Subcutaneous abdominal adipose tissue (tissue), 5 donors: ENCODE data around the gene PLEKHG5.
"Not testable (repeated sequence)": the region's sequence is repeated elsewhere in the genome, so short reads cannot be mapped to it uniquely, and the experiment has no call there.

ENCODE experiments used
- H3K27ac ChIP-seq: one replicate; pipeline ENCODE4 v1.7.0; 2013; ENCODE audit warnings: low read depth, mild to moderate bottlenecking, inconsistent platforms, low read length, moderate library complexity
- H3K27me3 ChIP-seq, 5 donors: one replicate each; pipeline ENCODE4 v1.7.0; 2013; ENCODE audit warnings: low read length in 5 of 5, inconsistent platforms in 1 of 5; ENCODE audit not compliant: control insufficient read depth in 5 of 5, insufficient read depth in 4 of 5
- H3K36me3 ChIP-seq, 5 donors: one replicate each; pipeline ENCODE4 v1.7.0; 2013; ENCODE audit warnings: low read length in 5 of 5; ENCODE audit not compliant: control insufficient read depth in 5 of 5, insufficient read depth in 5 of 5
- H3K4me1 ChIP-seq, 5 donors: one replicate each; pipeline ENCODE4 v1.7.0; 2013; ENCODE audit warnings: low read length in 5 of 5, mild to moderate bottlenecking in 3 of 5, moderate library complexity in 1 of 5; ENCODE audit not compliant: control insufficient read depth in 5 of 5, insufficient read depth in 5 of 5
- H3K4me3 ChIP-seq, 5 donors: one replicate each; pipeline ENCODE4 v1.7.0; 2013; ENCODE audit warnings: low read length in 5 of 5, low read depth in 1 of 5
- H3K9ac ChIP-seq, 5 donors: one replicate each; pipeline ENCODE4 v1.7.0; 2013; ENCODE audit warnings: low read length in 5 of 5, mild to moderate bottlenecking in 4 of 5, moderate library complexity in 3 of 5
- H3K9me3 ChIP-seq, 5 donors: one replicate each; pipeline ENCODE4 v1.7.0; 2013; ENCODE audit warnings: low read length in 5 of 5; ENCODE audit not compliant: control insufficient read depth in 5 of 5
- donor health status: healthy.
- donor health status: healthy.
- donor health status: healthy.
- donor health status: healthy.
- donor health status: healthy.

PLEKHG5 gene

DNA sequence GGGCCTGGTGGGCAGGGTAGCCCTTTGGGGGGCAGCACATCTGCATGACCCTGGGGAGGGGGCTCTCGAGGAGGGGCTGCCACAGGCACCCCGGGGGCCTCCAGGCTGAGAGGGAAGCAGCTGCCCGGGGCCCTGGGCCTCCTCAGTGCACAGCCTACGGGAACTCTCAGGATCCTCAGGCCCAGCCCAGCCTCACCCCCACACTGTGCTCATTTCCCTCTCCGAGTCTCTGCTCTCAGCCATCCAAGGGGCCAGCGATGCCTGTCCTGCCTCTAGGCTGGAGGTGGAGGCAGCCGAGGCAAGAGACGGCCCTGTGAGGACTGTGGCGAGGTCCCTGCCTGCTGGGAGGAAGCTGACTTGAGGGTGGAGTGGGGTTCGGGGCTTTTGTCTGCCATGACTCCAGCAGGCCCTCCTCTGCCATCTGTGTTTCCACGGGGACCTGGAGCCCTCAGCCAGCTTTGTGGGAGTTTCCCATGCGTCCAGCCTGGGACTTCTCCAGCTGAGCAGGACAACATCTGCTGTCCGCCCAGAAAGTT, 7.2 kb upstream of the PLEKHG5 start:
- H3K27me3 ChIP-seq, result peaks cover 0 to 3% (median 0%) of the 10 kb centered on the region in 5 donors
- peak overlapping the region; percentile 46 for H3K27ac ChIP-seq

GRCh38 chr1:6497867-6498575, 6.6 kb upstream of the PLEKHG5 start:
- H3K4me1 ChIP-seq, result peaks cover 17 to 88% (median 71%) of the 10 kb centered on the region in 5 donors
- peak overlapping the region; percentile 46 for H3K27ac ChIP-seq
- no peaks in the 10 kb centered on the region for H3K36me3 ChIP-seq
- peak overlapping the region in 4 of 5 donors; percentile 56 to 77 (median 69) for H3K4me3 ChIP-seq
- no peaks in the 10 kb centered on the region for H3K9me3 ChIP-seq
- peak overlapping the region in 3 of 5 donors; percentile 51 to 70 (median 61) for H3K9ac ChIP-seq
- peaks cover 0 to 3% (median 0%) of the 10 kb centered on the region in 5 donors for H3K27me3 ChIP-seq

More for the DNA sequence above, 7.2 kb upstream of the PLEKHG5 start:
- H3K4me3 ChIP-seq, result no peak overlapping the region
- peaks cover 17 to 83% (median 73%) of the 10 kb centered on the region in 5 donors for H3K4me1 ChIP-seq
- H3K9me3 ChIP-seq, result no peaks in the 10 kb centered on the region
- no peaks in the 10 kb centered on the region for H3K36me3 ChIP-seq
- peak overlapping the region in 2 of 5 donors; percentile 16 to 70 for H3K9ac ChIP-seq

- H3K4me3 ChIP-seq, result peak overlapping the region in 4 of 5 donors; percentile 58 to 77 (median 69)
- no peaks in the 10 kb centered on the region for H3K9me3 ChIP-seq
- H3K36me3 ChIP-seq, result no peaks in the 10 kb centered on the region
- peak overlapping the region in 3 of 5 donors; percentile 55 to 64 (median 61) for H3K9ac ChIP-seq
- peaks cover 17 to 88% (median 70%) of the 10 kb centered on the region in 5 donors for H3K4me1 ChIP-seq
- no peak overlapping the region for H3K27ac ChIP-seq
- peaks cover 0 to 3% (median 0%) of the 10 kb centered on the region in 5 donors for H3K27me3 ChIP-seq
Observed at GRCh38 chr1:6497215-6497866, 5.9 kb upstream of the PLEKHG5 start.

DNA sequence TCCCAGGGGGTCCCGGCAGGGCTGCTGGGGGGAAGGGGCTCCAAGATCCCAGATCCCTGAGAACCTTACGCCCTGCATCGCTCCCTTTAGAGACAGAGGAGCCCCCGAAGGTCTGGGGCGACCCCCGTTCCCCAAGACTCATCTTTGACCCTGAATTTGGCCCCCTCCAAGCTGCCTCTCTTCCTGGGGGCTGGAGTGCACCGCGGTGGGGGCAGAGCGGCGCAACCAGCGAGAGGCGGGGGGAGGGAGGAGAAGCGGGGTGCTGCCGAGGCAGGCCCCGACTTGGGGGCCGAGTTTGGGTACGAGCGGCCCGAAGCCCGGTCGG, 5.4 kb upstream of the PLEKHG5 start:
- Histone ChIP-seq H3K36me3 (no peaks in the 10 kb centered on the region), H3K27me3 (peaks cover 0 to 3% (median 0%) of the 10 kb centered on the region in 5 donors), H3K9ac (peak overlapping the region in 3 of 5 donors; percentile 3 to 64 (median 55)), H3K4me1 (peaks cover 13 to 88% (median 70%) of the 10 kb centered on the region in 5 donors), H3K4me3 (peak overlapping the region; percentile 45 to 63 (median 55)), H3K9me3 (no peaks in the 10 kb centered on the region), H3K27ac (no peak overlapping the region)

DNA sequence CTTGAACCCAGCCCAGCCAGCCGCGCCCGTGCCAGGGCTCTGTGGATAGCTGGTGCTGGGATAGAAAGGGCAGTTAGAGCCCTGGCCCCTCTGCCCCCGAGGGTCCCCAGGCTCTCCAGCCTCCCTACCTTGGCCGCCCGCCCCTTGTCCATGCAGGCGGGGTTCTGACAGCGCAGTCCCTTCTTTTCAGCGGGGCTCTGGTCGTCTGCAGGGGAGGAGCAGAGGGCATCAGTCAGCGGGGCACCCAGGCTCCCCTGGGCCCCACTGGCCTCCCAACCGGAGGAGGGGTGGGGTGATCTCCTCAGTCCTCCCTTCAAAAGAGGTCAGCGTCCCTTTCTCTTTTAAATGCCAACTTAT, 4.9 kb upstream of the PLEKHG5 start:
- no peaks in the 10 kb centered on the region for H3K9me3 ChIP-seq
- peaks cover 8 to 87% (median 70%) of the 10 kb centered on the region in 5 donors for H3K4me1 ChIP-seq
- peak overlapping the region; percentile 45 to 63 (median 55) for H3K4me3 ChIP-seq
- H3K9ac ChIP-seq, result peak overlapping the region in 3 of 5 donors; percentile 3 to 64 (median 55)
- peaks cover 0 to 4% (median 0%) of the 10 kb centered on the region in 5 donors for H3K27me3 ChIP-seq
- H3K27ac ChIP-seq, result no peak overlapping the region
- H3K36me3 ChIP-seq, result no peaks in the 10 kb centered on the region

DNA sequence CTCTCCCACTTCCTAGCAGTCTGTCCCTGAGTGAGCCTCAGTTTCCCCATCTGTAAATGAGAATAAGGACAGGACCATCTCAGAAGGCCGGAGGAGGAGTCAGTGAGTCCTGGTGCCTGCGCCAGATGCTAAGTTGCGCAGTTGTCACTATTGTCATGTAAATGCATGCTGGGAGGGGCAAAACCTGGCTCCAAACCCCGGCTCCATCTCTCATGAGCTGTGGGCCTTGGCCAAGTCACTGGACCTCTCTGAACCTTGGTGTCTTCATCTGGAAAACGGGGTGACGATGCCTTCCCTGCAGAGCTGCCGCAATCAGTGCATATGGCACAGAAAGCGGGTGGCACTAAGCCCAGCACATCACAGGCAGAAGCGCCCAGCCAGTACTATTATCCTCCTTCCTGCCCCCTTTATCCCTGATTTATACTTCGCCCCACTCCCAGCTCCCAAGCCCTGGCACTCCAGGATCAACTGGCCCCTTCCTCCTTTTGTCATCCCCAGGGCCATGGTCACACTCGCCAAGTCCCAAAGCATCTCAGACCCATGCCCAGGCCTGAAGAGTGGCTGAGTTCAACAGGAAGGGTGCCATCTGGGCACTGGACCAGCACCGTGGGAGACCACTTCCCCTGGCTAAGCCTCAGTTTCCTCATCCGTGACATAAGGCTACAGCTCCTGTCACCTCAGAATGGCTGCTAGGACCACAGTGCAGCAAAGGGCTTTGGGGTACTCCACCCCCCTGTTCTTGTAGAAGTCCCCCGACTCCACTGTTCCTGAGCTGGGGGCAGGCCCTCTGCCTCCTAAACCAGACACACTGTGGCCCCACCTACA, 4.3 kb upstream of the PLEKHG5 start:
- Histone ChIP-seq H3K27ac (no peak overlapping the region), H3K9ac (peak overlapping the region in 2 of 5 donors; percentile 55 to 64), H3K27me3 (peaks cover 0 to 8% (median 0%) of the 10 kb centered on the region in 5 donors), H3K36me3 (no peaks in the 10 kb centered on the region), H3K4me1 (peaks cover 5 to 87% (median 71%) of the 10 kb centered on the region in 5 donors), H3K4me3 (peak overlapping the region; percentile 19 to 73 (median 55)), H3K9me3 (no peaks in the 10 kb centered on the region)

DNA sequence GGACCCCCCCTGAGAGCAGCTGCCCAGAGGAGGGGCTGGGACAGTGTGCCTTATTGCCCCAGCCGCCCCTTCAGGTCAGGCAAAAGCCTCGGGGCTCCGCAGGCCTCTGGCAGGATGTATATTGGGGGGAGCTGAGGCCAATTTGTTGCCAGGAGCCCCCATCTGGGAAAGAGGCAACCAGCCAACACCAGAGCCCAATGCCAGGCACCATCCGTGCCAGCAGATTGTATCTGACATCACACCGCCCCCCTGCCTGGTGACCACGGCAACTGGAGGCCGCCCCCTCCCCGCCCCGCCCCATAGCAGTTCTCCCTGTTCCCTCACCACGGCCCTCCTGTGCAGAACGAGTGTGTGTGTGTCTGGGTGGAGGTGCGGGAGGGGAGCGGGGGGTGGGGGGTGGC, 3.6 kb upstream of the PLEKHG5 start:
- no peaks in the 10 kb centered on the region for H3K36me3 ChIP-seq
- peaks cover 5 to 87% (median 71%) of the 10 kb centered on the region in 5 donors for H3K4me1 ChIP-seq
- H3K9ac ChIP-seq, result no peak overlapping the region
- H3K27ac ChIP-seq, result no peak overlapping the region
- H3K4me3 ChIP-seq, result no peak overlapping the region
- peaks cover 0 to 8% (median 0%) of the 10 kb centered on the region in 5 donors for H3K27me3 ChIP-seq
- no peaks in the 10 kb centered on the region for H3K9me3 ChIP-seq

DNA sequence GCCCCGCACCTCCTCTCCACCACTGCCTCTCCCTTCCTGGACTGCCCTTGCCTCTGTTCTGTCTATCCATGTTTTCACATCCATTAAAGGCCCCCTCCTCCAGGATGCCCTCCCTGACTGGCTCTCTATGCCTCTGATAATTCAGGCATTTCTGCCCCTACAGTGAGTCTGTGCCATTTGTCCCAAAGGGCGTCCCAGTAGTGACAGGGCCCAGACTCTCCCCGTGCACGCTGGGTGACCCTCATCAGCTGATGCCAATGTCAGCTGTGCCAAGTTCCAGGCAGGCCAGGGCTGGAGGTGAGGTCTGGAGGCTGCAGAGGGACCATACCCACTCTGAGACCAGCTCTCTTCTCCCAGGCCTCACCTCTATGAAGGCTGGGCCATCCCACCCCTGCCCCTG, 3.2 kb upstream of the PLEKHG5 start:
- H3K9me3 ChIP-seq, result no peaks in the 10 kb centered on the region
- no peaks in the 10 kb centered on the region for H3K36me3 ChIP-seq
- peaks cover 5 to 87% (median 72%) of the 10 kb centered on the region in 5 donors for H3K4me1 ChIP-seq
- H3K27ac ChIP-seq, result no peak overlapping the region
- H3K4me3 ChIP-seq, result no peak overlapping the region
- peaks cover 0 to 8% (median 0%) of the 10 kb centered on the region in 5 donors for H3K27me3 ChIP-seq
- no peak overlapping the region for H3K9ac ChIP-seq

DNA sequence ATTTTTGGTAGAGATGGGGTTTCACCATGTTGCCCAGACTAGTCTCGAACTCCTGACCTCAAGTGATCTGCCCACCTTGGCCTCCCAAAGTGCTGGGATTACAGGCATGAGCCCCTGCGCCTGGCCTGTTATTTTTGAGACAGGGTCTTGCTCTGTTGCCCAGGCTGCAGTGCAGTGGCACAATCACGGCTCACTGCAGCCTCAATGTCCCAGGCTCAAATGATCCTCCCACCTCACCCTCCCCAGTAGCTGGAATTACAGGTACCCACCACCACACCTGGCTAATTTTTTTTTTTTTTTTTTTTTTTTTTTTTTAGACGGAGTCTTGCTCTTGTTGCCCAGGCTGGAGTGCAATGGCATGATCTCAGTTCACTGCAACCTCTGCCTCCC, 2.4 kb upstream of the PLEKHG5 start:
- H3K27ac ChIP-seq, result not testable (repeated sequence)
- peaks cover 1 to 87% (median 65%) of the 10 kb centered on the region in 5 donors for H3K4me1 ChIP-seq

More for the DNA sequence above, 2.4 kb upstream of the PLEKHG5 start:
- not testable (repeated sequence) for H3K9me3 ChIP-seq, H3K9ac ChIP-seq, H3K27me3 ChIP-seq, H3K4me3 ChIP-seq, H3K36me3 ChIP-seq
